GM18526 (cell line): ENCODE data around the gene AMOTL2.

Experiments used
- POLR2A ChIP-seq: IDR thresholded peaks from 3 replicates; pipeline ENCODE4 v1.6.1; 2011; ENCODE audit not compliant: insufficient read length; ENCODE audit errors: extremely low read depth

The AMOTL2 gene

DNA sequence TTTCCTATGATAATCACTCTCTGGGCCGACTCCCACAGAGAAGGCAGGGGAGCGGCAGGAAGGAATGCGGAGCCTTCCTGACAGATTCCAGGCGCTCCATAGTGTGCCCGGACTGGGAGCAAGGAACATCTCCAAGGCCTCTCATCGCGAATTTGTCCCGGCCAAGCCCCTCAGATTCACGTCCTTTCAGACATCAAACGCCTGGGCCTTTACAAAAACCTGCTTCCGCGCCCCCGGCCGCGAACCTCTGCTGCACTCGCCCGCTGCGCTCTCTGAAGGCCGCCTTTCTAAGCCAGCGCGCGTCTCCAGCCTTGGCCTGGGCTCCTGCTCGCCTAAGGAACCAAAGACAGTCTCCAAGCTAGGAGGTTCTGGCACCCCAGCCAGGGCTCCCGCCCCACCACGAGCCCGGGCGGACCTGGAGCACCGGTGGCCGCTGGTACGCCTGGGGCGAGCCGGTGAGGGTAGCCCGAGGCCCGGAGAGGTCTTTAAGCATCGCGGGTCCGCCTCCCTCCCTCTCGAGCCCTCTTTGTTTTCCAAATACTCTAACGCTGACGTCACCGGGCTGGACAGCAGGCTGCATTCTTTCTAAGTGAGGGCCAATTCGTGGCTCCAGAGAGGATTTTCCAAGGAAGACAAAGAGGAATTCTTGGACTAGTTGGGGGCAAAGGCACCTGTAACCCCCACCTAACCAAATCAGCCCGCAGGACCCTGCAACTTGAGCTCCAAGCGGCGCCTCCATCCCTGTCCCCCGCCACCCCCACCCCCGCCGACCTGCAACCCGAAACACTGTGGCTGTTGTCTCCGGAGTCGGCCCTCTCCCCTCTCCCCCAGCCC is 759 bp downstream of the AMOTL2 start:
- no peak for TF ChIP-seq POLR2A

DNA sequence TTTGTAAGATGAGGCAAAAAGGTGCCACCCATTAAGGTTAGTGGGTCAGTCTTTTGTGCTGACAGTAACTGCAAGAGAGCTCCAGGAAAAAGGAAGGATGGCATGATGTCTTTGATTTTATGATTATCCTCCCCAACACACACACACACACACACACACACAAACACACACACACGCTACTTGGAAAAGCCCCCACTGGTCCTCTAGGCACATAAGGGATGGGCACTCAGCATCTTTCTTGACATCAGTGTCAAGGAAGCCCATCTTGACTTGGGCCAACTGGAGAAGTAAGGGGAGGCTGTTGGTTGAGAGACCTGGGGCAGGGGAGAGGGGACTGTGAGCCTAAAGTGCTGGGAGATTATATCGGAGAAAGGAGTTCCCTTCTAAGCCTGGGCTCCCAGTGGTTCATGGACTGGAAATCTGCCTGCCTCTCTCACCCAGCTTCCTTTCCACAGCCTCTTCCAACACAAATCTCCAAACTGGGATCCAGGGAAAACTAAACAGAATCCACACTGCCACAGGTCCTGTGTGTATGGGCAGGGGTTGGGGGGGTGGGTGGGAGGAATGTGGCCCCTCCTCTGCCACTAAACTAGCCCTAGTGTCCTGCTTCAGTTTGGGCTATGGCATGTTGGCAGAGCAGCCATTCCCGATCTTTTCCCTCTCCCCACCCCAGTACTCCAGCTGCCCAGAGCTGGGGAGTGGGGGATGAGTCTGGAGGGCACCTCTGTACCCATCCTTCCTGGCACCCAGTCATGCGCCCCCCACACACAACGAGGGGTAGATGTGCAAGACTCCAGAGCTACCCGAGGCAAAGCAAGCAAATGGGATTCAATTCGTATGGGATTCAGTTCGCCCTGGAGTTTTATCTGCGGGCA is 1.6 kb downstream of the AMOTL2 start:
- no peak for TF ChIP-seq POLR2A

DNA sequence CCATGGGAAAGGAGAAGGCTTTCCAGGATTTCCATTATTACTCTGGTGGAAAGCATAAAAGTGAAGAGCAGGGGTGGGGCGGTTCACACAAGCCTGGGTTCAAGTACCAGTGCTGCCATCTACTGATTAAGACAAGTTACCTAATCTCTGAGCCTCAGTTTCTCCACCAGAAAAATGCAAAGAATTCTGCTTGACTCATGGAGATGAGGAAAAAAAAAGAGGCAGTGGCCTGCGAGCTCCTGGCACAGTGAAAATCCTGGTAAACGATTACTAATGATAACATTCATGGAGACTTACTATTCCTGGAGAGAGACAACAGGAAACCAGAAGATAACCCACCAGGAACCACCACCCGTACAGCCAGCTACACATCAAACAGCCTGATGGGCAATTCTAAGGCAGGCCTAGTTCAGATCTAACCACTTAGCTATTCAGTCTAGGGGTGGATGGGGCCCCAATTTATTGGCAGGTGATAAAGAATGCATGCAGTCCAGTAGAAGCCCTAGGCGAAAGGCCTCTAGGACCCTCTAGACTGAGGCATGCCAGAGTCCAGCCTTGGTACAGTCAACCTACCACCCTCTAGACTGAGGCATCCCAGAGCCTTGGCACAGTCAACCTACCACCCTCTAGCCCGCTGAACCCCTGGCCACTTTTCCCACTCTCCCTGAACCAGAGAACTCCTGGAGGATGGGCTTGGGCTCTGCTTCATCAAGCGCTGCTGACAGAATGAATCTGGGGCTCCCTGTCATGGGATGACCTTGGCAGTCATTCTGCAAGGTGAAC is 2.5 kb downstream of the AMOTL2 start:
- no peak for TF ChIP-seq POLR2A

DNA sequence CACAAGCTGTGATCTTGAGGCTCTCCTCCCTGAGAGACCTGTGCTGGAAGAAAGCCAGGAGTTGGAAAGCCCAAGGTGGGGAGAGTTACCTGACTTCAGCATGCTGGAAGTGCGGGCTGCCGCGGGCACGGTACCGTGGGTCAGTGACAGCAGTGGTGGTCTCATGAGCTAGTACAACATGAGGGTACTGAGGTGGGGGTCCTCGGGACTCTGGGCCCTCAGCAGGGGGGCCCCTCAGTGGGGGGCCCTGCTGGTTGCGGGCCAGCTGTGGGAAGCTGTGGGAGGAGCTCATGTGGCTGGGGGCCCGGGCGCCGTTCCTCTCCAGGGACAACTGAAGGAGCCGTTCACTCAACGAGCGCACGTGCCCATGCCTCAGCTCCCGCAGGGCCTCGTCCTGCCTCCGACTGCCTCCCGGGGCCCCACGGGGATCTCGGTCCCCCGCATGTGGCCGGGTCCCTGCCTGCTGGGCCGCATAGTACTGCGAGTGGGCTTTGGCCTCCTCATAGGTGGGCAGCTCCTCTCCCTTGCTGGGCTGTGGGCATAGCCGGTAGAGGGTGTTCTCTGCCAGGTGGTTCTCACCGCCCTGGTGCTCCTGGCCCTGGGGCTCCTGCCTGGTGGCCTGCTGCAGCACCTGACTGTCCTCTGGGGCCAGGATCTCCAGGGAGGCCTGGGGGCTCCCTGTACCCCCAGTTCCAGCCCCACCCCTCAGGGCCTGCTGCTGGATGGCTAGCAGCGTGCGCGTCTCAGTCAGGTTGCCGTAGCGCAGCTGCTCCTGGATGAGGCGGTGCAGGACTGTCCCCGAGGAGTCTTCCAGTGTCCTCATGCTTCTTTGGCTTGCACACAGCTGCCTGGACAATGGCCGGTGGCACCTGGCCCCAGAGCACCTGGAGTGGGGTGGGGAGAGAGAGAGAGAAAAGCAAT is 3.4 kb downstream of the AMOTL2 start:
- TF ChIP-seq POLR2A, result no peak

DNA sequence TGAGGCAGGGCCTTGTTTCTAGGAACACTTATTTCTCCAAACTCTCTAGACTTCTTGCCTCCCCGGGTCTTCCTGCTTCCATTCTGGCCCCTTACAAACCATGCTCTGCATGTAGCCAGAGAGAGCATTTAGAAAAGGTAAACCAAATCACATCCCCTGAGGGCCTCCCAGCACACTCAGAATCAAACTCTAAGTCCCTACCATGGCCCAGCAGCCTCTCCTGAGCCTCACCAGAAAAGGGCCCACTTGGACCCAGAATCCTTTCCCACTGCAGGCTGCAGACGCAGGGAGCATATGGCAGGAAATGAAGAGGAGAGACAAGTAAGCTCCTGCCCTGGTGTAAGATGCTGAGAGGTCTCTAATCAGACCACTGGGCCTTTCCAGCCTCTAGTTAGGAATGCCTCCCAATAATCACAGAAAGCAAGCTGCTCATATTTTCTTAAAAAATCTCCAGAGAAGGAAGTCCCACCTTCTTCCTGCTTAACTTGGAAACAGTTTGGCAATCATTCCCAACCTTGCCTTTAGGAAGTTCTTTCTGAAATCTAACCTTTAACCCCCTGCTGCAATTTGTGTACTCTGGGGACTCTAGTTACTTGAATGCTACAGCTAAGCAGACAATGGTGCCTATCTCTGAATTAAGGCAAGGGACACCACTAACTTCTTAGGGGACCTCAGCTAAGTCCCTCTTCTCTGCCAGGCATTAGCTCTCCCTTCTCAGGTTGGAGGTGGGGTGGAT is 4.2 kb downstream of the AMOTL2 start:
- no peak for TF ChIP-seq POLR2A

DNA sequence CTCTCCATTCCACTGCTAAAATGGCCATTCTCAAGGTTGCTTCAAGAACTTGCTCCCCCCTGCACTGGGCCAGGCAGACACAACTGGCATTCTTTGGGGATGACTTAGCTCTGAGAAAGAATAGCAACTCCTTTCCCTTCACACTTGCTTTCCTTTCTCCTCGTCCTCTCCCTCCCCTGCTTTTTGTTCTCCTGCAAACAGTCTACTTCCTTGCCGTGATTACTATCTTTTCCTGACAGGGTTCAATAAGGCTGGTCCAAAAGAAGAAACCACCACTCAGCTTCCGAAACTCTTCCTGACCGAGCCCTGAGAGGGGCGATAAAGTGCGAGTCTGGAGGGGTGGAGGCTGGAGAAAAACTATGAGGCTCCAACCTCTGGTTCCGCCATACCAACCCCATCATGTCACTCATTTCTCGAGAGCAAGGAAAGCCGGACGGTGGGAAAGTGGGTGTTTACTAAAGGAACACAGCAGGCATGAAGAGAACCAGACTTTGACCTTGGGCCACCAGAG is 5.0 kb downstream of the AMOTL2 start:
- no peak for TF ChIP-seq POLR2A

DNA sequence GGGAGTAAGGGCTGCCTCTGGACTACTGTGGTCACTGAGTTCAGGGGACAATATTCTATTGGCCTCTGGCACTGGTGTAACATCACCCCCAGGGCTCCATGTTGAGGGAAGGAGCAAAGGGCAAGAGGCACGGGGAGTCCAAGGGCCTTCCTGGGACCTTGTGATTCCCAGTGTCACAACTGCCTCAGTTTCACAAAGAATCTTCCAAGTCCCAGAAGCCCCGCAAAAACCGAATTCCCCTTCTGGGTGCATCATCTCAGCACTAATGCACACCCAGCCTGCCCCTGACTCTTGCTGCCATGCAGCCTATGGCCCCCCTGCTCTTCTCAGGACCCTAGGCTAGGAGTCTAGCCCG is 5.5 kb downstream of the AMOTL2 start:
- TF ChIP-seq POLR2A, result no peak

DNA sequence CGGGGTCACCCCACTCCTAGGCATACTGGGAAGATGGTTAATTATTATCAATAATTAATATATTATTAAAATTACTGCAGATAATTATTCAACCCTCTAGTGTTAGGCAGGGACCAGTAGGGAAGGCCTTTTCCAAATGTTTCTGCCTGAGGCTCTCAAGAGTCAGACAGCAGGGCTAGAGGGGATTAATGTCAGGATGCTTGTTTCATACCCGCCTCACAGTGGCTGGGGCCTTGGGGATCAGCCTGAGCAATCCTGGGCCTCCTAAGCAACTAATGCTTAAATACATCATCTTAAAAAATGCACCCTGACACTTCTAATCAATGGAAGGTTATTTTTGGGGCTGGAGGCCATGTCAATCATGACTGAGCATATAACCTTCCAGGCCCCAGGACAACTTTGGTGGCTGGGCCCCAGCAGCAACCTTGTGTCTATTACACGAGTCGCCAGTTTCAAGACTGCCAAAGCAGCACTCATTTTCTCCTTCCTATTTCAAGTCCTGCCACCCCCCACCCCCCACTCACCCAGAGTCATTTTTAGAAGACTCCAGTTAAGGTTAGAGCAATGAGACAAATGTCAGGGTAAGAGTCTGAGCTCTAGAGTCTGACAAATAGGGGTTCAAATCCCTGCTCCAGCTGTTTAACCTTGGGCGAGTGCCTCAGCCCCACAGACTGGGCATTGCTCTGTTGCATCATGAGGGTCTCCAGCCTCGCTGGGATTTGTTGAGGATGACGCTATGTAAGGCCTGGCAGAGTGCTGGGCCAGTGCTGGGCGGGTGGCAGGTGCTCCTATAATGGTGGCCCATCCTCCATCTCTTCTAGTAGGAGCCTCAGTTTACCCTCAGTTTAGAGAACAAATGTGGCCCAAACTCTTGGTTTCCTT is 6.1 kb downstream of the AMOTL2 start:
- TF ChIP-seq POLR2A, result no peak

DNA sequence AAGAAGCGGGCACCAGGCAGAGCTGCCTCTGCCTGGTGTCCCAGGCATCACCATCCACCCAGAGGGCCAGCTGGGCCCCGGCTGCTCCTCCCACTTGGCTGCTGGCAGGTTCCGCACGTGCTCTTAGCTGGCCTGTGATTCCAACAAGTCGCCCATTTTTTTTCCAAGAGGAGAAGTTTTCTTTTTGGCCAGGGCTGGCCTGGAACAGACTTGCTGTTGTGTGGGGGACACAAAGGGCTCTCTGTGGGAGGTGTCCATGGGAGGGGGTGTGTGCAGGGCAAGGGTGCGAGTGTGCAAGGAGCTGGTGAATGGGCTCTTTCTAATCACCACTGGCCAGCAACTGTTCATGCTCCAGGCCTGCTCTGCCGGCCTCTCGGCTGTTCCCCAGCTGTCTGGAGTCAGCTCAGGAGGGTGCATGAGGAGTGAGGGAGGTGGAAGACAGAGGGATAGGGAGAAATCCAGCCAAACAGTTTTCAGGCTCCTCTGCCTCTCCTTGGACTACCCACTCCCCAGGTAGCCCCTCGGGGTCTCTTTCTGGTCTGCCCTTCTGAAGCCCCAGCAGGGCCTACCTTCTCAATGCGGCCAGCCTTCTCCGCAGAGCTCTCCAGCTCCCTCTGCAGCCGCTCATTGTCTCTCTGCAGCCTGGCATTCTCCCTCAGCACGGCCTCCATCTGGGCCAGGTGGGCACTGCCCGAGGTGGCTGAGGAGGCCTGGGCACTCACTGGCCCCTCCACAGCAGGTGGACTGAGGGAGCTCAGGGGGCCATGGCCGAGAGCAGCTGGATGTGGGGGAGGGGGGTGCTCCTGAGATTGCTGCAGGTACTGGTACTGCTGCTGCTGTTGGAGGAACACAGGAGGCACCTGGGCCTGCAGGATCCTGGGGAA is 7.1 kb downstream of the AMOTL2 start:
- TF ChIP-seq POLR2A, result no peak

DNA sequence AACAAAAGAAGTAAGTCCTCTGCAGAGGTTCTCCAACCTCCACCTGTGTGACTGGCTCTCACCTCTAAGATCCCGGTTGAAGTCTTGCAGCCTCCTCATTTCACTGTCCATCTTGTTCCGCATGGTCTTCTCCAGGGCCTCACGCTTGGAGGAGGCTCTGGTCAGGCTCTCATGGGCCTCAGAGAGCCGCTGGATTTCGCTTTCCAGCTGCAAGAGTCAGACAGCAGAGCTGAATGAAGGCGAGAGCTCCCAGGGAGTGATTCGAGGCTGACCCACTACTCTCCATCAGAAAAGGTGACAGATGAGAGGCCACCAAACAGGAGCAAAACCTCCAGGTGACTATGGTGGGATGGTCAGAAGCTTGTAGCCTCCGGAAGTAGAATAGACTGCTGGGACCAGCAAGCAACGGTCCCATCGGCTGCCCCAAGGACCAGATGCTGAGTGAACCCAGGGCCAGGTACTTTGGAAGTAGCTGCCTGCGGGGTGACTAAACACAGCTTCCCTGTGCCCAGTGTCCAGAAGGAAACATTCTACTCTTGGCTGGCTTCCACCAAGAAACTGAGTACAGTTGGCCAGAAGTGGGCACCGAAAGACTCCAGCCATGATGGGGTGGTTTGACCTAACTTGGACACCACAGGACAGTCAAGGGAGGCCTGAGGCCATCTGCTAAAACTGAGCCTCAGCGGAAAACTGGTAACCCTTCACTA is 7.9 kb downstream of the AMOTL2 start:
- TF ChIP-seq POLR2A, result no peak

DNA sequence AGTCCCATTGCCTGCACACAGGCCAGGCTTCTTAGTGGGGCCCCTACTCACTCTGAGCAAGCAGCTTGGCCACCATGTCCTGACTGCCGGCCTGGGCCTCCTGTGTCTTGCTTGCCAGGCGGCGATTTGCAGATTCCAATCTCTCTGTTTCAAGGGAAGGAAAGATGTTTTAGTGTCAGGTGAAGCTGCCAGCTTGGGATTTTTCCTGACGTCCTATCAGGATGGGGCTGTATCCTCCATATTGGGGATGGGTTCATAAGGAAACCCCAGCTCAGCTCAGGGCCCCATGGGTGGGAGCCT is 8.5 kb downstream of the AMOTL2 start:
- no peak for TF ChIP-seq POLR2A
